GM21723 (cell line): ENCODE results near the gene IRF9.

Experiments used
- ATAC-seq: cut with Tn5 transposase; IDR thresholded peaks from one replicate; pipeline ENCODE4 v1.9.1; 2021; ENCODE audit warnings: mild to moderate bottlenecking, moderate library complexity; ENCODE audit not compliant: unreplicated experiment

IRF9 gene

GRCh38 chr14:24160850-24161804 lies at the start of gene IRF9:
Gene IRF9, plus strand, starts transcription at chr14:24161265. Its CDS starts 880 bp downstream, at chr14:24162145.
- peak; percentile 85 for ATAC-seq

GRCh38 chr14:24113379-24113800 lies 47.7 kb upstream of the IRF9 start:
- no peak for ATAC-seq

- ATAC-seq: peak; percentile 39
These were observed 47.1 kb upstream of the IRF9 start for GRCh38 chr14:24113801-24114531.

GRCh38 chr14:24114532-24115421 lies 46.3 kb upstream of the IRF9 start, which contains the start of the genes DCAF11 and NRL:
Gene DCAF11, plus strand, starts transcription at chr14:24114777. Its CDS starts 818 bp downstream, at chr14:24115595.
Gene NRL, minus strand, starts transcription at chr14:24114949. Its CDS starts 32,101 bp downstream, at chr14:24082848.
- ATAC-seq: peak; percentile 86

GRCh38 chr14:24115422-24116127 lies 45.5 kb upstream of the IRF9 start:
- no peak for ATAC-seq

- ATAC-seq: no peak
These were observed 44.8 kb upstream of the IRF9 start for GRCh38 chr14:24116128-24116814.

- ATAC-seq: no peak
These were observed 43.9 kb upstream of the IRF9 start for GRCh38 chr14:24117179-24117578.

- no peak for ATAC-seq
These were observed 41.4 kb upstream of the IRF9 start for GRCh38 chr14:24119691-24120090.

- no peak for ATAC-seq
These were observed 39.9 kb upstream of the IRF9 start for GRCh38 chr14:24121210-24121609.

- no peak for ATAC-seq
These were observed 38.6 kb upstream of the IRF9 start for GRCh38 chr14:24122416-24122815.

- no peak for ATAC-seq
These were observed 38.2 kb upstream of the IRF9 start for GRCh38 chr14:24122898-24123297.

- peak; percentile 72 for ATAC-seq
These were observed 37.3 kb upstream of the IRF9 start for GRCh38 chr14:24123424-24124417.

GRCh38 chr14:24126939-24127338 lies 34.1 kb upstream of the IRF9 start:
- ATAC-seq: no peak

- no peak for ATAC-seq
These were observed 33.4 kb upstream of the IRF9 start for GRCh38 chr14:24127673-24128072.

GRCh38 chr14:24129410-24129998 lies 31.6 kb upstream of the IRF9 start:
- ATAC-seq: no peak

GRCh38 chr14:24130380-24130716 lies 30.7 kb upstream of the IRF9 start, which contains the start of gene FITM1:
Gene FITM1, plus strand, starts transcription at chr14:24130659. Its CDS starts 905 bp downstream, at chr14:24131564.
- ATAC-seq: no peak

- ATAC-seq: no peak
These were observed 30.1 kb upstream of the IRF9 start for GRCh38 chr14:24130717-24131548.
